Peyer's patch (tissue), 4 donors: ENCODE results near the gene NKAPD1.

Source experiments
- CTCF ChIP-seq, 6 experiments: fragments of 450-650 bp in 4 of 6; fragments of 200-600 bp in 2 of 6; sonication (generic) in 1 of 6; IDR thresholded peaks; one replicate each; pipeline ENCODE4 v1.5.1; 2017 to 2019; ENCODE audit warnings: antibody characterized with exemption in 6 of 6, mild to moderate bottlenecking in 3 of 6, moderate library complexity in 1 of 6
- POLR2A ChIP-seq, 2 donors: fragments of 450-650 bp; IDR thresholded peaks; one replicate each; pipeline ENCODE4 v1.5.1; 2017; ENCODE audit warnings: antibody characterized with exemption in 2 of 2, mild to moderate bottlenecking in 2 of 2, moderate library complexity in 2 of 2

- TF ChIP-seq CTCF (IDR thresholded peaks at IDR 0.05) (no peak), POLR2A (IDR thresholded peaks at IDR 0.05) (peak; percentile 59 to 63)
Measured at GRCh38 chr11:112024773-112025678, 49.1 kb upstream of the NKAPD1 start, which contains the start of gene DLAT.
